GM10266 (cell line): Measurements from ENCODE around the gene C10orf71.

Source experiments
- DNase-seq: peaks from one replicate; pipeline ENCODE4 v3.0.0; 2012; ENCODE audit errors: extremely low spot score
- TF ChIP-seq, protein P1 (sequence below): IDR thresholded peaks from 2 replicates; pipeline ENCODE4 v1.5.1; 2012; ENCODE audit warnings: mild to moderate bottlenecking, low read depth; ENCODE audit not compliant: control insufficient read depth, insufficient read depth; ENCODE audit errors: missing control alignments

C10orf71 gene

DNA sequence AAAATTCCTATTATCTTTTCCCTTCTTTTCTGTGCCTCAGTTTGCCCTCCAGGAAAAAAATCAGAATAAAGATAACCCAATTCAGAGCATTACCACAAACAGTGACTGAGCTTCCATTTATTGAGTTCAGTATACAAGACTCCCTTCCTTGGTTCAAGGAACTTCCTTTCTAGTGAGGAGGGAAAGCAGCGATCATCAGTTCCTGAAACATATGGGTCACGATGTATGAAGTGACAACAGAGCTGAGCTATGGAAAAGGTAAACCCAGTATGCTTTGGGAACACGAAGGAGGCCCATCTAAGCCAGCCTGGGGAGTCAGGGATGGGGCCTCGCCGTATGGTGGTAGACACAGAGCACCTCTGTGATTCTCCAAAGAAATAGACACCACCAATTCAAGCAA lies 15.8 kb downstream of the C10orf71 start:
- TF ChIP-seq, protein P1, sequence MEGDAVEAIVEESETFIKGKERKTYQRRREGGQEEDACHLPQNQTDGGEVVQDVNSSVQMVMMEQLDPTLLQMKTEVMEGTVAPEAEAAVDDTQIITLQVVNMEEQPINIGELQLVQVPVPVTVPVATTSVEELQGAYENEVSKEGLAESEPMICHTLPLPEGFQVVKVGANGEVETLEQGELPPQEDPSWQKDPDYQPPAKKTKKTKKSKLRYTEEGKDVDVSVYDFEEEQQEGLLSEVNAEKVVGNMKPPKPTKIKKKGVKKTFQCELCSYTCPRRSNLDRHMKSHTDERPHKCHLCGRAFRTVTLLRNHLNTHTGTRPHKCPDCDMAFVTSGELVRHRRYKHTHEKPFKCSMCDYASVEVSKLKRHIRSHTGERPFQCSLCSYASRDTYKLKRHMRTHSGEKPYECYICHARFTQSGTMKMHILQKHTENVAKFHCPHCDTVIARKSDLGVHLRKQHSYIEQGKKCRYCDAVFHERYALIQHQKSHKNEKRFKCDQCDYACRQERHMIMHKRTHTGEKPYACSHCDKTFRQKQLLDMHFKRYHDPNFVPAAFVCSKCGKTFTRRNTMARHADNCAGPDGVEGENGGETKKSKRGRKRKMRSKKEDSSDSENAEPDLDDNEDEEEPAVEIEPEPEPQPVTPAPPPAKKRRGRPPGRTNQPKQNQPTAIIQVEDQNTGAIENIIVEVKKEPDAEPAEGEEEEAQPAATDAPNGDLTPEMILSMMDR, result no peak
- no peak for DNase-seq

DNA sequence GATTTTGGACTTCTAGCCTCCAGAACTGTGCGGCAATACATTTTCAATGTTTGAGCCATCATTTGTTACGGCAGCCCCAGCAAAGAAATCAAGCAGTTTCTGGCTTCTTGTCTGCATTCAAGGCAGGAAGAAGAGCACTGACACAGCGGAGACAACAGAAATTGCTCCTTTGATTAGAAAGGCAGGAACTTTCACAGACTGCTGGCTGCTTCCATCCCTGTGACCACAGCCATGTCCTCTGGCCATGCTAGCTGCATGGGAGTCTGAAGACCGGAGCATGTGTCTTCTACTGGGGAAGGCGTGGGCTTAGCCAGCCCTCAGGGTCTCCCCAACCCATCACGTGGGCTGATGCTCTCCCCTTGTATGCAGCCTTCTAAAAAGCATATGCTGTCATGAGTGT lies 19.1 kb downstream of the C10orf71 start:
- DNase-seq, result no peak
- TF ChIP-seq, protein P1, result no peak

DNA sequence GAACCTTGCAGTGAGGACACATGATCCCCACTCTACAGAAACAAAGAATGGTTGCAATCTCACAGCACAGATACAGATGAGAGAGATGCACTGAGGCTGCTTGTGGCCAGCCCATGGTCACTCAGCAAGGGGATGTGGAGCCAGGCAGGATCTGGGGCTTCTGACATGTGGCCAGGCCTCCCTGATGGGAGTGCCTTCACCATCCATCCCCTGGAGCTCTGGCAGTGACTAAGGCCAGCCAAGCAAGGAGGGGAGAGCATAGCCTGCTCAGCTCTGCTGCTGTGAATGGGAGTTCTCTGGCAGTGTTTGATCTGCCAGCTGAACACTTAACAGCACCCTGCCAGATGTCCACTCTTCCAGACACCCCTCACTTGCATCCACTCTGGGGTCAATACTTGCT lies 19.8 kb downstream of the C10orf71 start:
- no peak for DNase-seq
- TF ChIP-seq, protein P1, result no peak

GRCh38 chr10:49319206-49319605 lies 20.2 kb downstream of the C10orf71 start:
- TF ChIP-seq, protein P1, result no peak
- no peak for DNase-seq

GRCh38 chr10:49320191-49320590 lies 21.2 kb downstream of the C10orf71 start:
- DNase-seq, result no peak
- TF ChIP-seq, protein P1, result no peak

- TF ChIP-seq, protein P1, result no peak
- DNase-seq, result no peak
Observed at GRCh38 chr10:49321021-49321420, 22.1 kb downstream of the C10orf71 start.

GRCh38 chr10:49322371-49323170 lies 23.6 kb downstream of the C10orf71 start:
- DNase-seq, result no peak

More at GRCh38 chr10:49322371-49323170, 23.6 kb downstream of the C10orf71 start:
- TF ChIP-seq, protein P1, result no peak
